NCI-H510A treated with DMSO at 0.1 percent for 48 hours (cell line): ENCODE data around the gene PMFBP1.

Source experiments
- DNase-seq: peaks from one replicate; lab custom pipeline; 2025; lab: John Stamatoyannopoulos, UW

PMFBP1 gene

GRCh38 chr16:72172105-72173034, at the start of gene PMFBP1:
PMFBP1 (minus strand) TSS chr16:72172155; CDS start chr16:72171208, 947 bp downstream.
- DNase-seq, result peak; percentile 11

- DNase-seq, result no peak
Measured at GRCh38 chr16:72221630-72222024, 49.7 kb upstream of the PMFBP1 start.

- no peak for DNase-seq
Measured at GRCh38 chr16:72220875-72221629, 49.1 kb upstream of the PMFBP1 start.

- DNase-seq, result no peak
Measured at GRCh38 chr16:72219282-72219681, 47.3 kb upstream of the PMFBP1 start.

GRCh38 chr16:72216767-72217166, 44.8 kb upstream of the PMFBP1 start:
- no peak for DNase-seq

- no peak for DNase-seq
Measured at GRCh38 chr16:72214821-72215220, 42.9 kb upstream of the PMFBP1 start.

- no peak for DNase-seq
Measured at GRCh38 chr16:72211110-72211509, 39.2 kb upstream of the PMFBP1 start.

- DNase-seq, result no peak
Measured at GRCh38 chr16:72210555-72210954, 38.6 kb upstream of the PMFBP1 start.

GRCh38 chr16:72210072-72210471, 38.1 kb upstream of the PMFBP1 start:
- no peak for DNase-seq

- DNase-seq, result no peak
Measured at GRCh38 chr16:72206299-72206698, 34.3 kb upstream of the PMFBP1 start.

GRCh38 chr16:72203401-72203800, 31.4 kb upstream of the PMFBP1 start:
- no peak for DNase-seq

GRCh38 chr16:72202014-72202413, 30.1 kb upstream of the PMFBP1 start:
- no peak for DNase-seq

GRCh38 chr16:72201387-72201786, 29.4 kb upstream of the PMFBP1 start:
- DNase-seq, result peak; percentile 31

- peak; percentile 30 for DNase-seq
Measured at GRCh38 chr16:72199761-72200337, 27.9 kb upstream of the PMFBP1 start.

- DNase-seq, result peak; percentile 36
Measured at GRCh38 chr16:72198771-72199201, 26.8 kb upstream of the PMFBP1 start.

- peak; percentile 29 for DNase-seq
Measured at GRCh38 chr16:72198021-72198711, 26.2 kb upstream of the PMFBP1 start.

GRCh38 chr16:72197545-72197944, 25.6 kb upstream of the PMFBP1 start:
- DNase-seq, result no peak

GRCh38 chr16:72195609-72196008, 23.7 kb upstream of the PMFBP1 start:
- no peak for DNase-seq

GRCh38 chr16:72191551-72191950, 19.6 kb upstream of the PMFBP1 start:
- DNase-seq, result no peak

- no peak for DNase-seq
Measured at GRCh38 chr16:72189865-72190371, 18.0 kb upstream of the PMFBP1 start.

- no peak for DNase-seq
Measured at GRCh38 chr16:72188541-72188940, 16.6 kb upstream of the PMFBP1 start.

- DNase-seq, result no peak
Measured at GRCh38 chr16:72187551-72187950, 15.6 kb upstream of the PMFBP1 start.
